Breast epithelium (tissue), 3 donors: ENCODE results near the gene OR4D10.

Source experiments
- CTCF ChIP-seq, 3 donors: fragments of 450-650 bp; IDR thresholded peaks; one replicate each; pipeline ENCODE4 v1.5.1; 2016 to 2017; ENCODE audit warnings: antibody characterized with exemption in 3 of 3, mild to moderate bottlenecking in 3 of 3, moderate library complexity in 3 of 3
- POLR2A ChIP-seq: fragments of 450-650 bp; IDR thresholded peaks from one replicate; pipeline ENCODE4 v1.6.1; 2016; ENCODE audit warnings: antibody characterized with exemption, mild to moderate bottlenecking, moderate library complexity

DNA sequence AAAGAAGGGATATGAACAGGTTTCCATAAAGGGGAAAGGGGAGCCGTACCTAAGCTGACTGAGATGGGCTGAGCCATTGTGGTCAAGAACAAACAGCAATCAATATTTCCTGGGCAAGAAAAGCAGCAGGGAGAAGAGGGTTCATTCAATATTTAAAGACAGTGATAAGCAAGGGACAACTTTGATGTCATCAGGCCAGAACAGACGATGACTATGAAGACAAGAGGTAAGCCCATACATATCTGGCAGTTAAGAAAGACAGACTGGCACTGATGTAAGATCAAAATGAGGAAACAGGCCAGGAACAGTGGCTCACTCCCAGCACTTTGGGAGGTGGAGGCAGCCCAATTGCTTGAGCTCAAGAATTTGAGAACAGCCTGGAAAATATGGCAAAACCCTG is 49.3 kb upstream of the OR4D10 start:
- TF ChIP-seq CTCF (IDR thresholded peaks at IDR 0.05) (no peak), POLR2A (no peak)
